Measurements from ENCODE around the gene THOC2.

GRCh38 chrX:123743312-123743711, 10.5 kb upstream of the THOC2 start:
- TF ChIP-seq POLR2A (IDR thresholded peaks at IDR 0.05; ENCODE audit: low read length) = no peak
- TF ChIP-seq GATA1 (IDR thresholded peaks at IDR 0.05; ENCODE audit: low read depth, low read length) = no peak

Data from erythroblast (primary cell).